ENCODE results near the gene COL12A1.

- no peak for TF ChIP-seq REST (IDR thresholded peaks at IDR 0.05; ENCODE audit: insufficient read depth in 1 of 2, low read depth in 2 of 2, low read length in 1 of 2)
- TF ChIP-seq CTCF (IDR thresholded peaks at IDR 0.05), result no peak
- TF ChIP-seq POLR2AphosphoS5 (IDR thresholded peaks at IDR 0.05; ENCODE audit: low read depth, low read length), result no peak
- no peak for TF ChIP-seq SIN3A (IDR thresholded peaks at IDR 0.05; ENCODE audit: borderline replicate concordance, insufficient read depth, low read depth, low read length)
Measured at GRCh38 chr6:75106426-75106825, 99.4 kb downstream of the COL12A1 start.

Data from Panc1 (cell line).